Measurements from ENCODE around the gene SLIT3.
"Not testable (repeated sequence)": the region's sequence is repeated elsewhere in the genome, so short reads cannot be mapped to it uniquely, and the experiment has no call there.

Gene SLIT3

GRCh38 chr5:169216866-169217265 lies 84.1 kb downstream of the SLIT3 start:
- DNase-seq, result no peak

GRCh38 chr5:169213479-169213878 lies 87.5 kb downstream of the SLIT3 start:
- no peak for DNase-seq

GRCh38 chr5:169211761-169212160 lies 89.2 kb downstream of the SLIT3 start:
- not testable (repeated sequence) for DNase-seq

- no peak for DNase-seq
Observed at GRCh38 chr5:169204788-169205400, 96.0 kb downstream of the SLIT3 start.

GRCh38 chr5:169202969-169203368 lies 98.0 kb downstream of the SLIT3 start:
- no peak for DNase-seq

- DNase-seq, result no peak
Observed at GRCh38 chr5:169201597-169201996, 99.3 kb downstream of the SLIT3 start.

- no peak for DNase-seq
Observed at GRCh38 chr5:169200125-169200778, 100.7 kb downstream of the SLIT3 start.

- no peak for DNase-seq
Observed at GRCh38 chr5:169197343-169197742, 103.6 kb downstream of the SLIT3 start.

- no peak for DNase-seq
Observed at GRCh38 chr5:169196059-169196458, 104.9 kb downstream of the SLIT3 start.

- no peak for DNase-seq
Observed at GRCh38 chr5:169195601-169196000, 105.3 kb downstream of the SLIT3 start.

- DNase-seq, result no peak
Observed at GRCh38 chr5:169192536-169192935, 108.4 kb downstream of the SLIT3 start.

GRCh38 chr5:169190849-169191248 lies 110.1 kb downstream of the SLIT3 start:
- no peak for DNase-seq

- DNase-seq, result no peak
Observed at GRCh38 chr5:169185626-169186025, 115.3 kb downstream of the SLIT3 start.

GRCh38 chr5:169183576-169183975 lies 117.4 kb downstream of the SLIT3 start:
- DNase-seq, result no peak

- DNase-seq, result no peak
Observed at GRCh38 chr5:169182797-169183196, 118.1 kb downstream of the SLIT3 start.

- no peak for DNase-seq
Observed at GRCh38 chr5:169181814-169182213, 119.1 kb downstream of the SLIT3 start.

- DNase-seq, result no peak
Observed at GRCh38 chr5:169178754-169179153, 122.2 kb downstream of the SLIT3 start.

- DNase-seq, result no peak
Observed at GRCh38 chr5:169178274-169178673, 122.7 kb downstream of the SLIT3 start.

GRCh38 chr5:169176709-169177694 lies 123.9 kb downstream of the SLIT3 start:
- no peak for DNase-seq

GRCh38 chr5:169175733-169176132 lies 125.2 kb downstream of the SLIT3 start:
- DNase-seq, result no peak

- no peak for DNase-seq
Observed at GRCh38 chr5:169174923-169175322, 126.0 kb downstream of the SLIT3 start.

- no peak for DNase-seq
Observed at GRCh38 chr5:169173372-169173771, 127.6 kb downstream of the SLIT3 start.

- DNase-seq, result no peak
Observed at GRCh38 chr5:169171515-169171914, 129.4 kb downstream of the SLIT3 start.

GRCh38 chr5:169169783-169170182 lies 131.2 kb downstream of the SLIT3 start:
- no peak for DNase-seq

Data from activated naive CD4-positive, alpha-beta T cell treated with anti-CD3 and anti-CD28 coated beads, Interleukin-2, amount 50 U/mL, for 16 hours (primary cell).